ENCODE results near the gene LAPTM4A.

GRCh38 chr2:20012282-20013125, 38.9 kb downstream of the LAPTM4A start, which contains the start of gene MATN3:
- TF ChIP-seq, protein P1, sequence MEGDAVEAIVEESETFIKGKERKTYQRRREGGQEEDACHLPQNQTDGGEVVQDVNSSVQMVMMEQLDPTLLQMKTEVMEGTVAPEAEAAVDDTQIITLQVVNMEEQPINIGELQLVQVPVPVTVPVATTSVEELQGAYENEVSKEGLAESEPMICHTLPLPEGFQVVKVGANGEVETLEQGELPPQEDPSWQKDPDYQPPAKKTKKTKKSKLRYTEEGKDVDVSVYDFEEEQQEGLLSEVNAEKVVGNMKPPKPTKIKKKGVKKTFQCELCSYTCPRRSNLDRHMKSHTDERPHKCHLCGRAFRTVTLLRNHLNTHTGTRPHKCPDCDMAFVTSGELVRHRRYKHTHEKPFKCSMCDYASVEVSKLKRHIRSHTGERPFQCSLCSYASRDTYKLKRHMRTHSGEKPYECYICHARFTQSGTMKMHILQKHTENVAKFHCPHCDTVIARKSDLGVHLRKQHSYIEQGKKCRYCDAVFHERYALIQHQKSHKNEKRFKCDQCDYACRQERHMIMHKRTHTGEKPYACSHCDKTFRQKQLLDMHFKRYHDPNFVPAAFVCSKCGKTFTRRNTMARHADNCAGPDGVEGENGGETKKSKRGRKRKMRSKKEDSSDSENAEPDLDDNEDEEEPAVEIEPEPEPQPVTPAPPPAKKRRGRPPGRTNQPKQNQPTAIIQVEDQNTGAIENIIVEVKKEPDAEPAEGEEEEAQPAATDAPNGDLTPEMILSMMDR (IDR thresholded peaks at IDR 0.05) = no peak
- no peak for TF ChIP-seq POLR2A (IDR thresholded peaks at IDR 0.05)
